ENCODE results near the gene VWCE.
"Not testable (repeated sequence)": the region's sequence is repeated elsewhere in the genome, so short reads cannot be mapped to it uniquely, and the experiment has no call there.

- not testable (repeated sequence) for TF ChIP-seq POLR2A (IDR thresholded peaks at IDR 0.05; ENCODE audit: low read depth, low read length); POLR2AphosphoS5 (IDR thresholded peaks at IDR 0.05; ENCODE audit: low read depth, low read length); PAX5 (IDR thresholded peaks at IDR 0.05; ENCODE audit: insufficient read depth, low read length, severe bottlenecking); TAF1 (IDR thresholded peaks at IDR 0.05; ENCODE audit: low read depth, low read length); POU2F2 (IDR thresholded peaks at IDR 0.05; ENCODE audit: low read depth, low read length); SPI1 (IDR thresholded peaks at IDR 0.05; ENCODE audit: low read depth, low read length)
Measured at GRCh38 chr11:61252332-61252731, 42.8 kb downstream of the VWCE start.
